Mesendoderm (in vitro differentiated cells): ENCODE data around the gene FAM151B. TPM values are rescaled to one million over a fixed set of nuclear protein-coding genes. Genes with fewer than 3 reads are reported as not detected.
A peak's percentile ranks its signal among the peaks of the same experiment; 100 is the strongest.

ENCODE experiments used
- DNase-seq: peaks from one replicate; pipeline ENCODE4 v3.0.0; 2013
- H2AK5ac ChIP-seq: 2 replicates; pipeline ENCODE4 v1.6.1; 2013; ENCODE audit warnings: low read length, inconsistent platforms
- H2BK120ac ChIP-seq: 2 replicates; pipeline ENCODE4 v1.6.1; 2013; ENCODE audit warnings: low read depth, mild to moderate bottlenecking, low read length, moderate library complexity, mixed read lengths
- H2BK15ac ChIP-seq: replicated peaks from 2 replicates; pipeline ENCODE4 v1.6.1; 2013; ENCODE audit warnings: low read depth, mild to moderate bottlenecking, moderate library complexity
- H2BK5ac ChIP-seq: 2 replicates; pipeline ENCODE4 v1.6.1; 2013; ENCODE audit warnings: low read length, inconsistent platforms
- H3K18ac ChIP-seq: 2 replicates; pipeline ENCODE4 v1.6.1; 2013; ENCODE audit warnings: mild to moderate bottlenecking, low read length, mixed read lengths
- H3K23ac ChIP-seq: one replicate; pipeline ENCODE4 v1.6.1; 2013; ENCODE audit warnings: low read length
- H3K27ac ChIP-seq: 2 replicates; pipeline ENCODE4 v1.5.1; 2013; ENCODE audit warnings: low read depth, mild to moderate bottlenecking, inconsistent platforms, low read length, moderate library complexity
- H3K27me3 ChIP-seq: 2 replicates; pipeline ENCODE4 v1.6.1; 2013; ENCODE audit warnings: low read length, control low read depth, mild to moderate bottlenecking, inconsistent platforms; ENCODE audit not compliant: insufficient read depth, poor library complexity
- H3K36me3 ChIP-seq: 2 replicates; pipeline ENCODE4 v1.6.1; 2013; ENCODE audit warnings: low read length, inconsistent platforms; ENCODE audit not compliant: control insufficient read depth, insufficient read depth
- H3K4ac ChIP-seq: one replicate; pipeline ENCODE4 v1.6.1; 2013; ENCODE audit warnings: low read depth, mild to moderate bottlenecking, low read length, moderate library complexity
- H3K4me1 ChIP-seq: 2 replicates; pipeline ENCODE4 v1.6.1; 2013; ENCODE audit warnings: low read depth, low read length, inconsistent platforms; ENCODE audit not compliant: control insufficient read depth
- H3K4me2 ChIP-seq: 2 replicates; pipeline ENCODE4 v1.6.1; 2013; ENCODE audit warnings: low read length
- H3K4me3 ChIP-seq: 2 replicates; pipeline ENCODE4 v1.5.1; 2013; ENCODE audit warnings: mild to moderate bottlenecking, low read length
- H3K56ac ChIP-seq: one replicate; pipeline ENCODE4 v1.6.1; 2013; ENCODE audit warnings: low read length
- H3K79me1 ChIP-seq: 2 replicates; pipeline ENCODE4 v1.6.1; 2013; ENCODE audit warnings: low read length, inconsistent platforms
- H3K79me2 ChIP-seq: 2 replicates; pipeline ENCODE4 v1.6.1; 2013; ENCODE audit warnings: mild to moderate bottlenecking, low read length; ENCODE audit not compliant: control insufficient read depth, insufficient read depth
- H3K9ac ChIP-seq: 2 replicates; pipeline ENCODE4 v1.6.1; 2013; ENCODE audit warnings: low read length, inconsistent platforms
- H4K5ac ChIP-seq: one replicate; pipeline ENCODE4 v1.6.1; 2013; ENCODE audit warnings: low read length
- H4K8ac ChIP-seq: one replicate; pipeline ENCODE4 v1.6.1; 2013; ENCODE audit warnings: low read depth, mild to moderate bottlenecking, control low read depth, low read length, moderate library complexity
- WGBS: extraction: QIAGEN DNeasy Blood & Tissue Kit; methylation state at CpG from one replicate; pipeline ENCODE4 v1.1.7; 2013; ENCODE audit warnings: low lambda C conversion rate, missing lambda C conversion rate; ENCODE audit not compliant: insufficient coverage; ENCODE audit errors: extremely low coverage; 5-methylcytosine and 5-hydroxymethylcytosine counted together
- polyA plus RNA-seq, 2 experiments: library from polyadenylated mRNA; stranded (reverse); fragments of 200-250 nt; gene quantifications; one replicate each; pipeline ENCODE4 v1.2.3, GENCODE V29; 2013

The FAM151B gene, protein sequence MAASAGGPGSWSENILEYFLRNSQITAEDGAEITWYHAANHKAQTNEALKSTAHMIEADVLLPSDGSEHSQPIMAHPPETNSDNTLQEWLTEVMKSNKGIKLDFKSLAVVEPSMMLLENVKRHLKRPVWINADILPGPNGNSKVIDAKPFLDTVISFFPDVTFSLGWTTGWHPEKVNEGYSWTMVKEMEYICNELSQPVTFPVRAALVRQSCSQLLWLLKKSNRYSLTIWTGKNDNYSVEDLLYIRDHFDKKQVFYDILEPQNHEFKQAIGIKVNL
- polyA plus RNA-seq (2013, experiment 1 of 2) = 0.31 TPM
- 0.21 TPM for polyA plus RNA-seq (2013, experiment 2 of 2)

DNA sequence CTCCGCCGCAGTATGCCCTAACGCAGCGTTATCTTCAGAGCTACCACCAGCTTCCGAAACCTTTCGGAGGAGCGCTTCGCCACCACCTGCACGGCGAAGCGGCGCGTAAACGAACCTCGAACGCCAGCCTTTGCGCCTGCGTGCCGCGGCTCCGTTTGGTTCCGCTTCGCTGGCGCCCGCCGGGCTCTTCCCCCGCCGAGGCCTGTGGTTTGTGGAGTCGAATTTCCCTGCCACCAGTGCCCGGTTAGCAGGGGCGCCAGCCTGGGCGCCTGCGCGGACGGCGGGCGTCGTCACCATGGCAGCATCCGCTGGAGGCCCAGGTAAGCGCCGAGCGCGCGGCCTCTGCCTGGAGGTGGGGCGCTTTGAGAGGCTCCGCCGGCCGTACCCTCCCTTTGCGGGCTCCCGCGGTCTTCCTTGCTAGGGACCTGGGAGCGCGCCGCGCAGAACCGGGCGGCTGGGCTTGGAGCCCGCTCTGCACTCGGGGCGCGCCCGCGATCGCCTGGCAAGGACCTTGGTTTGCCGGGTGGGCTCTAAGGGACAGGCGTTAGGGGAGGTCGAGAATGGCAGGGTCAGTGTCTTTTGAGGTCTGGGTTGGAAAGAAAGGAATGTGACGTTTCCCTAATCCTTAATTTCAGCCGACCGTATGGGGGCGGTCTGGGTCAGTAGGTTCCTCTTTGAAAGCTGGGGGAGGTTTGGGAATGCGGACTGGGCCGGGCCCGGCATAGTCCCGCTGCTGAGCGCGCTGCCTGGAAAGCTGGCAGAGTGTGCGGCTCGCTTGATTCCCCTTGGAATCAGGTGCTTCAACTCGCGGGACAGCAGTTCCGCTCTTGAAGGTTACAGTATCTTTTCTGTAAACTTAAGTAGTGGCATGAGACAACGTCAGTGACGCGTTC, at the start of gene FAM151B:
Gene FAM151B (plus strand): TSS at position 272 of the 893 bp plus-strand sequence. CDS start 24 bp downstream, at position 296.
- H3K79me2 ChIP-seq = no peaks in the 10 kb centered on the region
- H2BK120ac ChIP-seq = no peak within 1 kb of the TSS
- H3K9ac ChIP-seq = peak within 1 kb of the TSS; percentile 77
- no CpG with 5 or more reads among the region's 85 CpGs for WGBS
- H3K4me2 ChIP-seq = peak within 1 kb of the TSS; percentile 71
- no peak within 1 kb of the TSS for H3K23ac ChIP-seq
- no peaks in the 10 kb centered on the region for H3K79me1 ChIP-seq
- no peak within 1 kb of the TSS for H2BK15ac ChIP-seq
- H2BK5ac ChIP-seq = no peak within 1 kb of the TSS
- no peak within 1 kb of the TSS for H3K18ac ChIP-seq
- no peaks in the 10 kb centered on the region for H3K36me3 ChIP-seq
- peak; percentile 98 for DNase-seq
- H3K56ac ChIP-seq = peak within 1 kb of the TSS; percentile 90
- no peak within 1 kb of the TSS for H3K4ac ChIP-seq
- no peak within 1 kb of the TSS for H4K5ac ChIP-seq
- no peaks in the 10 kb centered on the region for H3K27me3 ChIP-seq
- no peaks in the 10 kb centered on the region for H3K4me1 ChIP-seq
- H2AK5ac ChIP-seq = no peak within 1 kb of the TSS
- H4K8ac ChIP-seq = no peak within 1 kb of the TSS
- H3K4me3 ChIP-seq = peak within 1 kb of the TSS; percentile 61
- peak within 1 kb of the TSS; percentile 47 for H3K27ac ChIP-seq

DNA sequence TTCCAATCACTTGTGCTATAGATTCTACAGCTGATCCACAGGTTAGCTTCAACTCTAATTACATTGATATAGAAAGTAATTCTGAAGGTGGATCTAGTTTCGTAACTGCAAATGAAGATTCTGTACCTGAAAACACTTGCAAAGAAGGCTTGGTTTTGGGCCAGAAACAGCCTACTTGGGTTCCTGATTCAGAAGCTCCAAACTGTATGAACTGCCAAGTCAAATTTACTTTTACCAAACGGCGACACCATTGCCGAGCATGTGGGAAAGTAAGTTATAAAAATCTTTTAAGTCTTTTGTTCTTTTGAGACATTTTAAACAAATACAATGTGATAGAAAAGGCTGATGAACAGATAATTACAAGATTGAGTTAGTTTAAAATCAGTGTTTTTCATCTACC, 49.2 kb upstream of the FAM151B start:
- Histone ChIP-seq H4K5ac (no peak overlapping the region), H3K27ac (no peak overlapping the region), H3K79me2 (no peaks in the 10 kb centered on the region), H3K18ac (no peak overlapping the region), H2BK5ac (no peak overlapping the region), H2AK5ac (no peak overlapping the region), H3K79me1 (no peaks in the 10 kb centered on the region), H2BK15ac (no peak overlapping the region), H4K8ac (no peak overlapping the region), H2BK120ac (no peak overlapping the region), H3K4me1 (no peaks in the 10 kb centered on the region), H3K36me3 (no peaks in the 10 kb centered on the region), H3K9ac (no peak overlapping the region), H3K23ac (no peak overlapping the region), H3K56ac (no peak overlapping the region), H3K27me3 (no peaks in the 10 kb centered on the region), H3K4me3 (no peak overlapping the region), H3K4ac (no peak overlapping the region), H3K4me2 (no peak overlapping the region)
- DNase-seq = no peak
- no CpG with 5 or more reads among the region's 4 CpGs for WGBS

- Histone ChIP-seq H4K8ac (no peak overlapping the region), H3K4me3 (no peak overlapping the region), H3K23ac (no peak overlapping the region), H3K4me2 (no peak overlapping the region), H3K9ac (no peak overlapping the region), H3K27me3 (no peaks in the 10 kb centered on the region), H3K4ac (no peak overlapping the region), H2BK15ac (no peak overlapping the region), H3K79me1 (no peaks in the 10 kb centered on the region), H3K79me2 (no peaks in the 10 kb centered on the region), H3K18ac (no peak overlapping the region), H2BK120ac (no peak overlapping the region), H3K36me3 (no peaks in the 10 kb centered on the region), H3K4me1 (no peaks in the 10 kb centered on the region), H4K5ac (no peak overlapping the region), H2BK5ac (no peak overlapping the region), H3K27ac (no peak overlapping the region), H3K56ac (no peak overlapping the region), H2AK5ac (no peak overlapping the region)
- DNase-seq = no peak
Measured at GRCh38 chr5:80439213-80439612, 48.7 kb upstream of the FAM151B start.

DNA sequence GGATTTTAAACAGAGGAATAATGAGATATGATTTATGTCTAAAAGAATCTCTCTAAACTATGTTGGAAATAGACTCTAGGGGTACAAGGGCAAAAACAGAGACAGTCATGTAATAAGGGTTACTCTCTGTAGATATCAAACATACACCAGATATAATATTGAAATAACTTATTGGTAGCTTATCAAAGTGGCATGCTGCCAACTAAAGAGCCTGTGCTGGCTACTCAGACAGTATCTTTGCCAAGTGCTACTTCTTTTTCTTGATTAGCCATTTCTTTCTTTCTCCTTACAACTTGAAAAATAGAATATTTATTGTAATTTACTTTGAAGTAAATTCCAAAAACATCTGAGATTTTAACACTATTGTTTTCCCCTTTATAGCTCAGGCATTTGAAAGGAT, 45.2 kb upstream of the FAM151B start:
- no peak for DNase-seq

GRCh38 chr5:80453366-80453765, 34.5 kb upstream of the FAM151B start:
- H3K36me3 ChIP-seq = no peaks in the 10 kb centered on the region
- H3K4ac ChIP-seq = no peak overlapping the region
- no peak overlapping the region for H4K8ac ChIP-seq
- H3K27ac ChIP-seq = no peak overlapping the region
- H2BK120ac ChIP-seq = no peak overlapping the region
- no peak overlapping the region for H3K23ac ChIP-seq
- H4K5ac ChIP-seq = no peak overlapping the region
- no peak overlapping the region for H3K4me2 ChIP-seq
- H3K79me1 ChIP-seq = no peaks in the 10 kb centered on the region
- H3K18ac ChIP-seq = no peak overlapping the region
- no peaks in the 10 kb centered on the region for H3K27me3 ChIP-seq
- no peak overlapping the region for H2BK5ac ChIP-seq
- DNase-seq = no peak
- no peak overlapping the region for H3K9ac ChIP-seq
- H3K4me3 ChIP-seq = no peak overlapping the region
- no peak overlapping the region for H3K56ac ChIP-seq
- no peak overlapping the region for H2AK5ac ChIP-seq
- no CpG with 5 or more reads among the region's 2 CpGs for WGBS
- no peak overlapping the region for H2BK15ac ChIP-seq
- H3K4me1 ChIP-seq = no peaks in the 10 kb centered on the region
- H3K79me2 ChIP-seq = no peaks in the 10 kb centered on the region

More for the DNA sequence above, 45.2 kb upstream of the FAM151B start:
- H2BK5ac ChIP-seq = no peak overlapping the region
- H3K79me1 ChIP-seq = no peaks in the 10 kb centered on the region
- no peaks in the 10 kb centered on the region for H3K36me3 ChIP-seq
- no peak overlapping the region for H4K5ac ChIP-seq
- no peak overlapping the region for H3K18ac ChIP-seq
- H3K4ac ChIP-seq = no peak overlapping the region
- no peak overlapping the region for H3K4me3 ChIP-seq
- H3K23ac ChIP-seq = no peak overlapping the region
- no peak overlapping the region for H4K8ac ChIP-seq
- H3K4me2 ChIP-seq = no peak overlapping the region
- H2AK5ac ChIP-seq = no peak overlapping the region
- no peak overlapping the region for H3K56ac ChIP-seq
- H2BK120ac ChIP-seq = no peak overlapping the region
- no peak overlapping the region for H3K27ac ChIP-seq
- no peaks in the 10 kb centered on the region for H3K27me3 ChIP-seq
- no peak overlapping the region for H2BK15ac ChIP-seq
- H3K4me1 ChIP-seq = no peaks in the 10 kb centered on the region
- H3K9ac ChIP-seq = no peak overlapping the region
- H3K79me2 ChIP-seq = no peaks in the 10 kb centered on the region
